ENCODE measurements around the gene ZC3H6.

DNA sequence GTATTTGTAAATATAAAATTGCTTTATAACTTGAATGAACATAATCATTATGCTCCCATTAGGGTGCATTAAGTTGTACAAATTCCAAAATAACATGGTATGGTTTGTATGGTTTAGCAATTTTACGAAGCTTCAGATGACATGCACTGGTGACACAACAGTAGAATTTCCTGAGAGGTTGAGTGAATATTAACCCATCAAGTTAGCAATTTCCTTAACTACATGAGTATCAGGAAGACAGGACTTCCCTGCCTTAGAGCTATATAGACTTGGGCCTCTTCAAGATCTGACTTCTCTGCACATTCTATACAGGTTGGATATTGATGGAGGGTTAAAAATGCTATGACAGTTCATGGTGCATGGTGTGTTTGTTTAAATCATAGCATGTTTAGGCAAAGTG lies 60.2 kb downstream of the ZC3H6 start:
- TF ChIP-seq, protein P1, sequence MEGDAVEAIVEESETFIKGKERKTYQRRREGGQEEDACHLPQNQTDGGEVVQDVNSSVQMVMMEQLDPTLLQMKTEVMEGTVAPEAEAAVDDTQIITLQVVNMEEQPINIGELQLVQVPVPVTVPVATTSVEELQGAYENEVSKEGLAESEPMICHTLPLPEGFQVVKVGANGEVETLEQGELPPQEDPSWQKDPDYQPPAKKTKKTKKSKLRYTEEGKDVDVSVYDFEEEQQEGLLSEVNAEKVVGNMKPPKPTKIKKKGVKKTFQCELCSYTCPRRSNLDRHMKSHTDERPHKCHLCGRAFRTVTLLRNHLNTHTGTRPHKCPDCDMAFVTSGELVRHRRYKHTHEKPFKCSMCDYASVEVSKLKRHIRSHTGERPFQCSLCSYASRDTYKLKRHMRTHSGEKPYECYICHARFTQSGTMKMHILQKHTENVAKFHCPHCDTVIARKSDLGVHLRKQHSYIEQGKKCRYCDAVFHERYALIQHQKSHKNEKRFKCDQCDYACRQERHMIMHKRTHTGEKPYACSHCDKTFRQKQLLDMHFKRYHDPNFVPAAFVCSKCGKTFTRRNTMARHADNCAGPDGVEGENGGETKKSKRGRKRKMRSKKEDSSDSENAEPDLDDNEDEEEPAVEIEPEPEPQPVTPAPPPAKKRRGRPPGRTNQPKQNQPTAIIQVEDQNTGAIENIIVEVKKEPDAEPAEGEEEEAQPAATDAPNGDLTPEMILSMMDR (IDR thresholded peaks at IDR 0.05) = no peak
- TF ChIP-seq POLR2AphosphoS5 (IDR thresholded peaks at IDR 0.05) (no peak), EP300 (IDR thresholded peaks at IDR 0.05) (no peak), POLR2A (IDR thresholded peaks at IDR 0.05) (no peak)
